ENCODE measurements around the gene IL15RA. TPM values are rescaled to one million over a fixed set of nuclear protein-coding genes. Genes with fewer than 3 reads are reported as not detected.

IL15RA gene
- total RNA-seq, 1 experiment from 2014 or later, result 11.0 TPM

DNA sequence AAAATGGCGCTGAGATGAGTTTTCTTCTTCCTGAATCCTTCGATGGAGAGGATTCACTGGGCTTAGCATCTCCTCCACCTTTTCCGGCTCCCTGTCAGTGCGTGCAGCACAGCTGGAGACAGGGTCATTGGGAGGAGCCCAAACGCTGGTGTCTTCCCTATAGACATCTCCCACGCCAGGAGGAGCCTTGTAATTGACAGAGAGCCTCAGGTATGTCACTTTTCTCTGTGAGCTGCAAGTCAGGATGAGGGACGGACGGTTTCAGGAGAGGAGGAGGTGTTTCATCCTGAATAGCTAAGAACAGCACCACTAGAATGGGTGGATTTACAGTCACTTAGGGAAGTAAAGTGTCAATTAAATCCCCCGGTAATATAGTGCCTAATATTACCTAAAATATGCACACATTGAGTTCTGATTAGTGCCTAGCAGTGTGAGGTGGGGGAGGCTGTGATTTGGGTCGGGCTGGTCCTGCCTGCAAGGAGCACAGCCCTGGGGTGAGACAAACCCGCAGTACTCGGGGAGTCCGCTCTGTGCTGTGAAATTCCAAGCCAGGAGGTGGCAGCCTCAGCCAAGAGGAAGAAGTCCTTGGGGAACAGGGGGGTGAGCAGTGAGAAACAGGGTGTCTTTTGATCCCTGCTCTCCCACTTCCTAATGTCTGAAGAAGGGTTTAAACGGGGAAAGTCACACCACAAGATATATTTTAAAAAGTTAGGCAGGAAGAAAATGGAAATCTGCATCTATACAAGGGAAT, 28.2 kb downstream of the IL15RA start:
- no TSS peak for BruUV-seq (replicated peaks)
- in situ Hi-C loops (cut with HindIII; ENCODE audit: low pct_unique_long_range_greater_than_20kb, low sequenced_read_pairs), result no loop called here
- Histone ChIP-seq H3K4me3 (ENCODE audit: low read depth in 2 of 2, low read length in 2 of 2) (no peak overlapping the region), H3K27me3 (ENCODE audit: control insufficient read depth, insufficient read depth, low read length) (no peaks in the 10 kb centered on the region), H3K9me3 (ENCODE audit: control insufficient read depth, insufficient read depth, low read depth, low read length) (no peaks in the 10 kb centered on the region), H3K36me3 (ENCODE audit: control insufficient read depth, insufficient read depth, low read length) (no peaks in the 10 kb centered on the region), H3K4me1 (ENCODE audit: control insufficient read depth, insufficient read depth, low read length) (no peaks in the 10 kb centered on the region), H3K27ac (ENCODE audit: low read length) (no peak overlapping the region)
- POLR2A ChIA-PET, result no interaction called here
- no peak for DNase-seq (ENCODE audit: low read depth, low spot score)
- CTCF ChIA-PET, result no interaction called here
- ATAC-seq, result peak; percentile 93
- TF ChIP-seq SIN3A (IDR thresholded peaks at IDR 0.05; ENCODE audit: borderline replicate concordance, insufficient read depth, low read depth, low read length), result no peak
- TF ChIP-seq POLR2AphosphoS5 (IDR thresholded peaks at IDR 0.05; ENCODE audit: low read depth, low read length), result no peak
- TF ChIP-seq, protein P1, sequence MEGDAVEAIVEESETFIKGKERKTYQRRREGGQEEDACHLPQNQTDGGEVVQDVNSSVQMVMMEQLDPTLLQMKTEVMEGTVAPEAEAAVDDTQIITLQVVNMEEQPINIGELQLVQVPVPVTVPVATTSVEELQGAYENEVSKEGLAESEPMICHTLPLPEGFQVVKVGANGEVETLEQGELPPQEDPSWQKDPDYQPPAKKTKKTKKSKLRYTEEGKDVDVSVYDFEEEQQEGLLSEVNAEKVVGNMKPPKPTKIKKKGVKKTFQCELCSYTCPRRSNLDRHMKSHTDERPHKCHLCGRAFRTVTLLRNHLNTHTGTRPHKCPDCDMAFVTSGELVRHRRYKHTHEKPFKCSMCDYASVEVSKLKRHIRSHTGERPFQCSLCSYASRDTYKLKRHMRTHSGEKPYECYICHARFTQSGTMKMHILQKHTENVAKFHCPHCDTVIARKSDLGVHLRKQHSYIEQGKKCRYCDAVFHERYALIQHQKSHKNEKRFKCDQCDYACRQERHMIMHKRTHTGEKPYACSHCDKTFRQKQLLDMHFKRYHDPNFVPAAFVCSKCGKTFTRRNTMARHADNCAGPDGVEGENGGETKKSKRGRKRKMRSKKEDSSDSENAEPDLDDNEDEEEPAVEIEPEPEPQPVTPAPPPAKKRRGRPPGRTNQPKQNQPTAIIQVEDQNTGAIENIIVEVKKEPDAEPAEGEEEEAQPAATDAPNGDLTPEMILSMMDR (IDR thresholded peaks at IDR 0.05), result peak; percentile 79
- TF ChIP-seq, protein P2, sequence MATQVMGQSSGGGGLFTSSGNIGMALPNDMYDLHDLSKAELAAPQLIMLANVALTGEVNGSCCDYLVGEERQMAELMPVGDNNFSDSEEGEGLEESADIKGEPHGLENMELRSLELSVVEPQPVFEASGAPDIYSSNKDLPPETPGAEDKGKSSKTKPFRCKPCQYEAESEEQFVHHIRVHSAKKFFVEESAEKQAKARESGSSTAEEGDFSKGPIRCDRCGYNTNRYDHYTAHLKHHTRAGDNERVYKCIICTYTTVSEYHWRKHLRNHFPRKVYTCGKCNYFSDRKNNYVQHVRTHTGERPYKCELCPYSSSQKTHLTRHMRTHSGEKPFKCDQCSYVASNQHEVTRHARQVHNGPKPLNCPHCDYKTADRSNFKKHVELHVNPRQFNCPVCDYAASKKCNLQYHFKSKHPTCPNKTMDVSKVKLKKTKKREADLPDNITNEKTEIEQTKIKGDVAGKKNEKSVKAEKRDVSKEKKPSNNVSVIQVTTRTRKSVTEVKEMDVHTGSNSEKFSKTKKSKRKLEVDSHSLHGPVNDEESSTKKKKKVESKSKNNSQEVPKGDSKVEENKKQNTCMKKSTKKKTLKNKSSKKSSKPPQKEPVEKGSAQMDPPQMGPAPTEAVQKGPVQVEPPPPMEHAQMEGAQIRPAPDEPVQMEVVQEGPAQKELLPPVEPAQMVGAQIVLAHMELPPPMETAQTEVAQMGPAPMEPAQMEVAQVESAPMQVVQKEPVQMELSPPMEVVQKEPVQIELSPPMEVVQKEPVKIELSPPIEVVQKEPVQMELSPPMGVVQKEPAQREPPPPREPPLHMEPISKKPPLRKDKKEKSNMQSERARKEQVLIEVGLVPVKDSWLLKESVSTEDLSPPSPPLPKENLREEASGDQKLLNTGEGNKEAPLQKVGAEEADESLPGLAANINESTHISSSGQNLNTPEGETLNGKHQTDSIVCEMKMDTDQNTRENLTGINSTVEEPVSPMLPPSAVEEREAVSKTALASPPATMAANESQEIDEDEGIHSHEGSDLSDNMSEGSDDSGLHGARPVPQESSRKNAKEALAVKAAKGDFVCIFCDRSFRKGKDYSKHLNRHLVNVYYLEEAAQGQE (IDR thresholded peaks at IDR 0.05; ENCODE audit: insufficient read depth in 1 of 2, low read depth in 2 of 2, low read length in 1 of 2), result no peak
- intact Hi-C loops (cut with micrococcal nuclease; ENCODE audit: unreplicated experiment), result loop anchor here (2.0 to 10.0 kb wide), 2 partner anchors 106 to 138 kb away; no protein-coding TSS in a partner anchor

DNA sequence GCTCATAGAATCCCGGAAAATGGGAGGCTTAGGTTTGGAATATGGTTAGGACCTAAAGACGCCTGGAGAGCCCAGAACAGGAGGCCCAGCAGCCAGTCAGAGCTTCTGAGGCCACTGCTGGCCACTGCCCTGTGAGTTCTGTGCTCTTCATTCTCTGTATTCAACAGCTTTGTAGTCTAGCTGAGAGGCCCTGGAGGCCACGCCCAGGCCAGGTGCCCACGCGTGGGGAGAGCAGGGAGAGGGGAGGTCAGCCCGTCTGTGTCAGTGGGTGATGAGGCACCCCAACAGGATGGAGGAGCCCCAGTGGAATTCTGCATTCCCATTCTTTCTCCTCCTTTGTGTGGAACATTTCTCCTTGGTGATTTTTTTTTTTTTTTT, 29.1 kb downstream of the IL15RA start:
- TF ChIP-seq, protein P2 (IDR thresholded peaks at IDR 0.05; ENCODE audit: insufficient read depth in 1 of 2, low read depth in 2 of 2, low read length in 1 of 2), result no peak
- TF ChIP-seq, protein P1 (IDR thresholded peaks at IDR 0.05), result no peak
- TF ChIP-seq SIN3A (IDR thresholded peaks at IDR 0.05; ENCODE audit: borderline replicate concordance, insufficient read depth, low read depth, low read length) (no peak), TCF7L2 (IDR thresholded peaks at IDR 0.05; ENCODE audit: low read depth, low read length) (no peak), POLR2AphosphoS5 (IDR thresholded peaks at IDR 0.05; ENCODE audit: low read depth, low read length) (no peak)
- H3K36me3 ChIP-seq (ENCODE audit: control insufficient read depth, insufficient read depth, low read length), result no peaks in the 10 kb centered on the region
- H3K4me1 ChIP-seq (ENCODE audit: control insufficient read depth, insufficient read depth, low read length), result no peaks in the 10 kb centered on the region
- in situ Hi-C loops (cut with HindIII; ENCODE audit: low pct_unique_long_range_greater_than_20kb, low sequenced_read_pairs) (no loop called here), intact Hi-C loops (cut with micrococcal nuclease; ENCODE audit: unreplicated experiment) (loop anchor here (2.0 to 10.0 kb wide), 2 partner anchors 107 to 139 kb away; no protein-coding TSS in a partner anchor)
- ChIA-PET POLR2A (no interaction called here), CTCF (no interaction called here)
- H3K27ac ChIP-seq (ENCODE audit: low read length), result no peak overlapping the region
- no TSS peak for BruUV-seq (replicated peaks)
- ATAC-seq (no peak), DNase-seq (ENCODE audit: low read depth, low spot score) (no peak)
- no peak overlapping the region for H3K4me3 ChIP-seq (ENCODE audit: low read depth in 2 of 2, low read length in 2 of 2)
- H3K27me3 ChIP-seq (ENCODE audit: control insufficient read depth, insufficient read depth, low read length), result no peaks in the 10 kb centered on the region
- no peaks in the 10 kb centered on the region for H3K9me3 ChIP-seq (ENCODE audit: control insufficient read depth, insufficient read depth, low read depth, low read length)
